ENCODE measurements around the gene MPIG6B. TPM values are rescaled to one million over a fixed set of nuclear protein-coding genes. Genes with fewer than 3 reads are reported as not detected.

MPIG6B gene, protein sequence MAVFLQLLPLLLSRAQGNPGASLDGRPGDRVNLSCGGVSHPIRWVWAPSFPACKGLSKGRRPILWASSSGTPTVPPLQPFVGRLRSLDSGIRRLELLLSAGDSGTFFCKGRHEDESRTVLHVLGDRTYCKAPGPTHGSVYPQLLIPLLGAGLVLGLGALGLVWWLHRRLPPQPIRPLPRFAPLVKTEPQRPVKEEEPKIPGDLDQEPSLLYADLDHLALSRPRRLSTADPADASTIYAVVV
- total RNA-seq: 1 to 10 TPM; 1.2 to 1.9 TPM
- polyA plus RNA-seq (ENCODE audit: insufficient read length in 6 of 6): 1 to 10 TPM; 2.8 to 3.5 (median 3.0) TPM
- long read RNA-seq, donor 1, partial matches to known transcripts: 284 of 600 reads
- long read RNA-seq, donor 1, other reads (novel, unspliced or antisense): 316 of 600 reads
- long read RNA-seq, donor 2: 0 reads
- long read RNA-seq, donor 3: 0 reads
- long read RNA-seq, donor 4: 0 reads
- long read RNA-seq, donor 5, partial matches to known transcripts: 0 of 1 reads
- long read RNA-seq, donor 5, other reads (novel, unspliced or antisense): 0 of 1 reads
- long read RNA-seq, donor 6: 0 reads
- long read RNA-seq, donor 7: 0 reads
- long read RNA-seq, donor 8: 0 reads
- long read RNA-seq, donor 9: 0 reads
- long read RNA-seq, donor 10: 0 reads
- long read RNA-seq, donor 11: 0 reads
- long read RNA-seq, donor 12: 0 reads

GRCh38 chr6:31723245-31723979 lies at the start of gene MPIG6B:
Gene MPIG6B, plus strand, starts transcription at chr6:31723373. Its CDS starts 11 bp downstream, at chr6:31723384.
- DNase-seq (no peak), ATAC-seq (no peak)
- Histone ChIP-seq H3K9me3 (no peaks in the 10 kb centered on the region), H3K4me1 (peaks cover 17 to 31% of the 10 kb centered on the region in 2 donors), H3K27me3 (no peaks in the 10 kb centered on the region), H3K36me3 (peaks cover 0 to 28% of the 10 kb centered on the region in 2 donors), H3K27ac (no peak within 1 kb of the TSS), H3K4me3 (no peak within 1 kb of the TSS)
- no peak for TF ChIP-seq CTCF (IDR thresholded peaks at IDR 0.05)
- intact Hi-C loops (cut with DNase I): no loop called here

DNA sequence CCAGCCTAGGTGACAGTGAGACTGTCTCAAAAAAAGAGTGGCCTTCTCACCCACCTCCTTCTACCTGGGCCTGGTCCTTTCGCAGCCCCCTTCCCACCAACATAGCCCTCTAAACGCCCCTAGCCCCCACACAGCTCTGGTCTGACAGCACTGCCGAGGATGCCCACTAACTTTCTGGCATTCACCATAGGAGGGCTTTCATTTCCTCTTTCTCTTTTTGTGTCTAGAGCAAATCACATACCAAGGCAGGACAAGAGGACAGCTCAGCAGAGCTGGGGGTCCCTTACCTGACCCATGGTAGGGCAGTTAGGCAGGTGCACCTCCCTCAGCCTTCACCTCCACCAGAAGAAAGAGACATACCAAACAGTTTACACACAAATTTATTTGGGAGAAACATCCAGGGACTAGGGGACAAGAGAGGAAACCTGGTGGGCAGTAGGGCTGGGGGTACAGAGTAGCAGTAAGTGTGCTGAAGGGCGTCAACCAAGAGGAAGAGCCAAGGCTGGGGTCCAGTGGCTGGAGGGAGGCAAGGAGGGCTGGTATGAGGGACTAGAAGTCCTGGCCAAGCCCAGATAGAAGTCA lies 46.8 kb upstream of the MPIG6B start:
- no peak for ATAC-seq
- Histone ChIP-seq H3K27ac (no peak overlapping the region), H3K4me1 (peaks cover 5 to 13% of the 10 kb centered on the region in 2 donors), H3K27me3 (no peaks in the 10 kb centered on the region), H3K4me3 (no peak overlapping the region), H3K9me3 (no peaks in the 10 kb centered on the region), H3K36me3 (peaks cover 0 to 27% of the 10 kb centered on the region in 2 donors)
- intact Hi-C loops (cut with DNase I): loop anchor here in 1 of 2 donors (10.0 kb wide), 2 partner anchors 188 to 278 kb away; partner anchors contain the start of genes NELFE, NEU1 and SKIC2
- TF ChIP-seq CTCF (IDR thresholded peaks at IDR 0.05): no peak
- DNase-seq: no peak

DNA sequence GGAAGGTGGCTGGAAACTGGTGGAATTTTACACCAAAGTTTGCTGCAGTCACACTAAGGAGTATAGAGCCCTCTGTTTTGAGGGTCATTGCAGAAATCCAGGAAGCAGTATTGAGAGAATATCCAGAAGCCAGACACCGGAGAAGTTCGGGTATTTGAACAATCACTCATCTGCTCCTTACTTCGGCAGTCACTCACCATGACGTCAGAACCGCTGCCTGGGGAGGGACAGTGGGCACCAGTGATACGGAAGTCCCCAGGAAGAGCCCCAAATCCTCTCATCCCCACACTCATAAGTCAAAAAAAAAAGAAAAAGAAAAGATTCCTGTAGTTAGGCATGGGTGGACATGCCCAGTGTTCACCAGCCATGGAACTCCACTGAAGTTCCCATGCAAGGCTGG lies 46.3 kb upstream of the MPIG6B start:
- no peak for TF ChIP-seq CTCF (IDR thresholded peaks at IDR 0.05)
- H3K4me3 ChIP-seq: no peak overlapping the region
- peaks cover 0 to 22% of the 10 kb centered on the region in 2 donors for H3K36me3 ChIP-seq
- no peaks in the 10 kb centered on the region for H3K9me3 ChIP-seq
- ATAC-seq (no peak), DNase-seq (no peak)
- intact Hi-C loops (cut with DNase I): loop anchor here in 1 of 2 donors (10.0 kb wide), 2 partner anchors 188 to 278 kb away; partner anchors contain the start of genes NELFE, NEU1 and SKIC2
- H3K27ac ChIP-seq: no peak overlapping the region
- no peaks in the 10 kb centered on the region for H3K27me3 ChIP-seq
- H3K4me1 ChIP-seq: peaks cover 5 to 18% of the 10 kb centered on the region in 2 donors

DNA sequence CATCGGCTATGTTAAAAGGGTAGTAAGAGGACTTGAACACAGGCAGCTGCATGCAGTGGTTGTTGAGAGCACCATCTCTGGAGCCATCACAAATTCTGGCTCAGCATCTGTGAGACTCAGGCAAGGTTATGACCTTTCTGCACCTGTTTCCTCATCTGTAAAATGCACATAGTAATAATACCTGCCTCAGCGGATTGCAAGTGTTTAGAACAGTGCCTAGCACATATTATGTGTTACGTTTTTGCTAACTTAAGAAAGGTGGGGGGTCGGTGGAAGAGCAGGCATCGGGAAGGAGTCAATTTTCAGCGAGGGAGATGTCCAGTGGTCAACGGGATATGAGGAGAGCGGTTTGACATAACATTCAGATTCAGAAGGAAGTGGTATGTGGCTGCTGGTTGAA lies 45.2 kb upstream of the MPIG6B start:
- intact Hi-C loops (cut with DNase I): loop anchor here in 1 of 2 donors (10.0 kb wide), 2 partner anchors 187 to 277 kb away; partner anchors contain the start of genes NELFE, NEU1 and SKIC2
- TF ChIP-seq CTCF (IDR thresholded peaks at IDR 0.05): no peak
- H3K4me3 ChIP-seq: no peak overlapping the region

More for the DNA sequence above, 45.2 kb upstream of the MPIG6B start:
- no peaks in the 10 kb centered on the region for H3K27me3 ChIP-seq
- DNase-seq (no peak), ATAC-seq (no peak)
- no peaks in the 10 kb centered on the region for H3K9me3 ChIP-seq
- no peak overlapping the region for H3K27ac ChIP-seq
- peaks cover 0 to 12% of the 10 kb centered on the region in 2 donors for H3K36me3 ChIP-seq
- peaks cover 5 to 19% of the 10 kb centered on the region in 2 donors for H3K4me1 ChIP-seq

Data from left lung (tissue), 14 donors.